GM18907 (cell line): ENCODE data around the gene PQBP1.

Source experiments
- ATAC-seq: cut with Tn5 transposase; IDR thresholded peaks from one replicate; pipeline ENCODE4 v1.9.1; 2021; ENCODE audit warnings: mild to moderate bottlenecking, moderate library complexity; ENCODE audit not compliant: unreplicated experiment

Gene PQBP1

GRCh38 chrX:48901069-48901468 is 3.3 kb downstream of the PQBP1 start:
- no peak for ATAC-seq

- no peak for ATAC-seq
Observed at GRCh38 chrX:48902135-48902534, 4.4 kb downstream of the PQBP1 start.

GRCh38 chrX:48902776-48903175 is 5.0 kb downstream of the PQBP1 start:
- ATAC-seq: no peak

- ATAC-seq: no peak
Observed at GRCh38 chrX:48903290-48903689, 5.6 kb downstream of the PQBP1 start.

- no peak for ATAC-seq
Observed at GRCh38 chrX:48904180-48904579, 6.5 kb downstream of the PQBP1 start.

- ATAC-seq: no peak
Observed at GRCh38 chrX:48904626-48905025, 6.9 kb downstream of the PQBP1 start.

GRCh38 chrX:48905090-48905790 is 7.5 kb downstream of the PQBP1 start:
- ATAC-seq: no peak

GRCh38 chrX:48908600-48908999 is 10.9 kb downstream of the PQBP1 start:
- ATAC-seq: no peak

- no peak for ATAC-seq
Observed at GRCh38 chrX:48909703-48910294, 12.1 kb downstream of the PQBP1 start.

GRCh38 chrX:48910926-48911411 is 13.2 kb downstream of the PQBP1 start:
- peak; percentile 2 for ATAC-seq

- ATAC-seq: peak; percentile 64
Observed at GRCh38 chrX:48911412-48912182, 13.9 kb downstream of the PQBP1 start, which contains the start of gene SLC35A2. TSS of gene SLC35A2 (minus strand) at chrX:48911646. CDS start at chrX:48911636, 10 bp downstream.

GRCh38 chrX:48913605-48914366 is 16.1 kb downstream of the PQBP1 start:
- no peak for ATAC-seq

- ATAC-seq: no peak
Observed at GRCh38 chrX:48914593-48915493, 17.1 kb downstream of the PQBP1 start.

GRCh38 chrX:48917139-48918001 is 19.6 kb downstream of the PQBP1 start:
- ATAC-seq: peak; percentile 50

- no peak for ATAC-seq
Observed at GRCh38 chrX:48918301-48918642, 20.5 kb downstream of the PQBP1 start.

GRCh38 chrX:48918643-48919340 is 21.1 kb downstream of the PQBP1 start, which contains the start of gene PIM2:
TSS of gene PIM2 (minus strand) at chrX:48919024. CDS start at chrX:48918834, 190 bp downstream.
- ATAC-seq: peak; percentile 65

GRCh38 chrX:48919360-48919841 is 21.7 kb downstream of the PQBP1 start:
- ATAC-seq: peak; percentile 17
